Heart right ventricle (tissue), 16 donors: Measurements from ENCODE around the gene DNAJC1. TPM values are rescaled to one million over a fixed set of nuclear protein-coding genes. Genes with fewer than 3 reads are reported as not detected.

Experiments used
- ATAC-seq, 8 donors: fragments of 200-7000 bp; cut with Tn5 transposase; one replicate each; pipeline ENCODE4 v1.9.1; 2020; ENCODE audit warnings: mild to moderate bottlenecking in 8 of 8, moderate library complexity in 8 of 8, moderate number of reproducible peaks in 1 of 8
- DNase-seq, 2 donors: peaks; one replicate each; pipeline ENCODE4 v3.0.0-alpha.2; 2020
- H3K27ac ChIP-seq, 10 donors: fragments of 200-600 bp; sonication (generic) in 2 of 10; one replicate each; pipeline versions ENCODE4 v1.5.0 to v1.8.0; 2020 to 2022; ENCODE audit warnings: mild to moderate bottlenecking in 3 of 10
- H3K27me3 ChIP-seq, 7 donors: fragments of 200-600 bp; one replicate each; pipeline ENCODE4 v1.8.0; 2021 to 2022; ENCODE audit warnings: mild to moderate bottlenecking in 2 of 7
- H3K36me3 ChIP-seq, 9 donors: fragments of 200-600 bp; sonication (generic) in 1 of 9; one replicate each; pipeline versions ENCODE4 v1.5.0 to v1.8.0; 2020 to 2022; ENCODE audit warnings: mild to moderate bottlenecking in 2 of 9
- H3K4me1 ChIP-seq, 9 donors: fragments of 200-600 bp; sonication (generic) in 1 of 9; one replicate each; pipeline versions ENCODE4 v1.5.0 to v1.8.0; 2020 to 2022; ENCODE audit warnings: mild to moderate bottlenecking in 4 of 9
- H3K4me3 ChIP-seq, 10 donors: fragments of 200-600 bp; sonication (generic) in 2 of 10; one replicate each; pipeline versions ENCODE4 v1.5.0 to v1.8.0; 2020 to 2022; ENCODE audit warnings: mild to moderate bottlenecking in 7 of 10, moderate library complexity in 2 of 10
- H3K9me3 ChIP-seq, 11 donors: fragments of 200-600 bp in 10 of 11; sonication (generic) in 2 of 11; one replicate each; pipeline versions ENCODE4 v1.5.0 to v1.8.0; 2013 to 2022; ENCODE audit warnings: mild to moderate bottlenecking in 2 of 11, control low read depth in 1 of 11, moderate library complexity in 1 of 11
- WGBS, 2 donors: extraction: QIAGEN DNeasy Blood & Tissue Kit; methylation state at CpG; one replicate each; pipeline ENCODE4 v1.1.7; 2013; ENCODE audit warnings: inconsistent platforms in 1 of 2; 5-methylcytosine and 5-hydroxymethylcytosine counted together
- intact Hi-C, 10 donors: fragments of 100-400 bp; cut with DNase I; formaldehyde crosslinking; loops; one replicate each; pipeline versions ENCODE4 v1.11.1 to v1.14.2; 2022
- polyA plus RNA-seq, 2 donors: library from polyadenylated mRNA; stranded (reverse); fragments of 200-250 nt; gene quantifications; one replicate each; pipeline ENCODE4 v1.2.3, GENCODE V29; 2013
- total RNA-seq, 10 donors: library from RNA; stranded (reverse); fragmentation: NEBNext Ultra II Directional in 3 of 10; extraction: Animal tissue kit (Norgen Biotek cat#: 25700) in 3 of 10; gene quantifications; one replicate each; pipeline versions ENCODE4 v1.2.1 to v1.2.4, GENCODE V29; 2021 to 2023
- TF ChIP-seq, protein P1 (sequence below), 9 donors: fragments of 200-600 bp; sonication (generic) in 2 of 9; IDR thresholded peaks; one replicate each; pipeline versions ENCODE4 v1.5.0 to v1.8.0; 2021 to 2022; ENCODE audit warnings: antibody characterized with exemption in 9 of 9, mild to moderate bottlenecking in 5 of 9, moderate library complexity in 1 of 9
- donor health status: Arrhythmogenic right ventricular cardiomyopathy.
- donor health status: ischemic (EF 13 %, LVEDD 7.1; RV severe dilation, severe dysfunction).
- donor health status: healthy with polysubstance abuse.
- donor health status: DM: no; HTN: yes; CAD: no.
- donor health status: DM: no; HTN: no; CAD: no.
- donor health status: ischemic (EF 25% LVEDD 6.9; RV normal size, moderate dysfunction).
- donor health status: ischemic (EF 25% LVEDD 5.7; RV mildly dilated, moderate dysfunction).
- donor health status: healthy.
- donor health status: DM: yes; HTN: yes; CAD: no.
- donor health status: Ischemic cardiomyopathy.
- donor health status: ischemic (EF 35%, LVEDD 5.7; RV mildly dilated, moderate dysfunction).
- donor health status: nonischemic (EF 11% LVEDD 7.7; RV severe dilation, severe dysfunction).
- donor health status: DM: yes; HTN: yes; CAD: no.
- donor health status: PGD.
- donor health status: ischemic (EF 29% LVEDD 5.4; RV normal size, mild dysfunction).
- donor health status: nonischemic (EF 23%, LVEDD 6.1; RV moderate dilation, normal function).

The DNAJC1 gene
- total and polyA plus RNA-seq, 12 donors: 8.9 to 26.8 (median 11.4) TPM

- no peak overlapping the region for H3K27ac ChIP-seq
- no peak overlapping the region for H3K4me3 ChIP-seq
- H3K27me3 ChIP-seq: no peaks in the 10 kb centered on the region
- intact Hi-C loops: no loop called here
- 97 to 100% methylated on average over 1 of the region's 1 CpG for WGBS, 2 donors
- no peaks in the 10 kb centered on the region for H3K4me1 ChIP-seq
- DNase-seq (no peak), ATAC-seq (no peak)
- TF ChIP-seq, protein P1, sequence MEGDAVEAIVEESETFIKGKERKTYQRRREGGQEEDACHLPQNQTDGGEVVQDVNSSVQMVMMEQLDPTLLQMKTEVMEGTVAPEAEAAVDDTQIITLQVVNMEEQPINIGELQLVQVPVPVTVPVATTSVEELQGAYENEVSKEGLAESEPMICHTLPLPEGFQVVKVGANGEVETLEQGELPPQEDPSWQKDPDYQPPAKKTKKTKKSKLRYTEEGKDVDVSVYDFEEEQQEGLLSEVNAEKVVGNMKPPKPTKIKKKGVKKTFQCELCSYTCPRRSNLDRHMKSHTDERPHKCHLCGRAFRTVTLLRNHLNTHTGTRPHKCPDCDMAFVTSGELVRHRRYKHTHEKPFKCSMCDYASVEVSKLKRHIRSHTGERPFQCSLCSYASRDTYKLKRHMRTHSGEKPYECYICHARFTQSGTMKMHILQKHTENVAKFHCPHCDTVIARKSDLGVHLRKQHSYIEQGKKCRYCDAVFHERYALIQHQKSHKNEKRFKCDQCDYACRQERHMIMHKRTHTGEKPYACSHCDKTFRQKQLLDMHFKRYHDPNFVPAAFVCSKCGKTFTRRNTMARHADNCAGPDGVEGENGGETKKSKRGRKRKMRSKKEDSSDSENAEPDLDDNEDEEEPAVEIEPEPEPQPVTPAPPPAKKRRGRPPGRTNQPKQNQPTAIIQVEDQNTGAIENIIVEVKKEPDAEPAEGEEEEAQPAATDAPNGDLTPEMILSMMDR (IDR thresholded peaks at IDR 0.05): no peak
- H3K9me3 ChIP-seq: peaks cover 0 to 6% (median 0%) of the 10 kb centered on the region in 11 donors
- peaks cover 0 to 9% (median 0%) of the 10 kb centered on the region in 9 donors for H3K36me3 ChIP-seq
These were observed 226.6 kb downstream of the DNAJC1 start for GRCh38 chr10:21776883-21777282.

DNA sequence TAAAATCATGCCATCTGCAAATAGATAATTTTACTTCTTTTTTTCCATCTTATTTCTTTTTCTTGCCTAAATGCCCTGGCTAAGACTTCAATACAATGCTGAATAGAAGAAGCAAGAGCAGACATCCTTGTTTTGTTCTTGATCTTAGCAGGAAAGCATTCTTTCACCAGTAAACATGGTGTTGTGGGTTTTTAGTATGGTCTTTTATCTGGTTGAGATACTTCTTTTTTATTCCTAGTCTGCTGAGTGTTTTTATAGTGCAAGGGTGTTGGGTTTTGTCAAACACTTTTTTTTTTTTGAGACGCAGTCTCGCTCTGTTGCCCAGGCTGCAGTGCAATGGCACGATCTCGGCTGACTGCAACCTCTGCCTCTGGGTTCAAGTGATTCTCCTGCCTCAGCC is 232.3 kb downstream of the DNAJC1 start:
- intact Hi-C loops: no loop called here
- 97 to 98% methylated on average over 4 of the region's 4 CpGs for WGBS, 2 donors
- Histone ChIP-seq H3K36me3 (peaks cover 0 to under 1% (median 0%) of the 10 kb centered on the region in 9 donors), H3K27ac (no peak overlapping the region), H3K4me1 (no peaks in the 10 kb centered on the region), H3K9me3 (no peaks in the 10 kb centered on the region), H3K4me3 (no peak overlapping the region), H3K27me3 (no peaks in the 10 kb centered on the region)
- TF ChIP-seq, protein P1 (IDR thresholded peaks at IDR 0.05): no peak
- DNase-seq: no peak
- ATAC-seq: no peak

- Histone ChIP-seq H3K4me3 (no peak overlapping the region), H3K36me3 (peaks cover 0 to 14% (median 0%) of the 10 kb centered on the region in 9 donors), H3K4me1 (no peaks in the 10 kb centered on the region), H3K27ac (no peak overlapping the region), H3K9me3 (no peaks in the 10 kb centered on the region), H3K27me3 (no peaks in the 10 kb centered on the region)
- WGBS, 2 donors: 95 to 98% methylated on average over 3 of the region's 3 CpGs
- TF ChIP-seq, protein P1 (IDR thresholded peaks at IDR 0.05): no peak
- DNase-seq: no peak
- intact Hi-C loops: no loop called here
- ATAC-seq: no peak
These were observed 234.5 kb downstream of the DNAJC1 start for GRCh38 chr10:21769041-21769440.

GRCh38 chr10:21764466-21765189 is 238.9 kb downstream of the DNAJC1 start:
- no peak for ATAC-seq
- no peak overlapping the region for H3K4me3 ChIP-seq
- WGBS, 2 donors: 86 to 90% methylated on average over 5 of the region's 5 CpGs
- TF ChIP-seq, protein P1 (IDR thresholded peaks at IDR 0.05): no peak
- no peak for DNase-seq
- no peaks in the 10 kb centered on the region for H3K9me3 ChIP-seq
- intact Hi-C loops: no loop called here
- peaks cover 0 to 35% (median 0%) of the 10 kb centered on the region in 9 donors for H3K36me3 ChIP-seq
- H3K27me3 ChIP-seq: no peaks in the 10 kb centered on the region
- H3K4me1 ChIP-seq: no peaks in the 10 kb centered on the region
- no peak overlapping the region for H3K27ac ChIP-seq
